GM12878 (cell line): ENCODE measurements around the gene ASB2. TPM values are rescaled to one million over a fixed set of nuclear protein-coding genes. Genes with fewer than 3 reads are reported as not detected.

Source experiments
- CBFB ChIP-seq: IDR thresholded peaks from 2 replicates; pipeline ENCODE4 v1.6.1; 2016; ENCODE audit warnings: antibody characterized with exemption, low read depth
- CEBPZ ChIP-seq: fragments of 150-350 bp; IDR thresholded peaks from 2 replicates; pipeline ENCODE4 v1.6.1; 2016; ENCODE audit warnings: low read depth, low read length
- ESRRA ChIP-seq: IDR thresholded peaks from 2 replicates; pipeline ENCODE4 v1.6.1; 2012; ENCODE audit warnings: mild to moderate bottlenecking, low read length, improper control_type of control experiment
- EZH2 ChIP-seq: IDR thresholded peaks from 2 replicates; pipeline ENCODE4 v1.6.1; 2012; ENCODE audit warnings: low read depth, mild to moderate bottlenecking, control low read depth, inconsistent platforms, low read length, borderline replicate concordance; ENCODE audit not compliant: control insufficient read depth
- HCFC1 ChIP-seq: fragments of 150-350 bp; IDR thresholded peaks from 2 replicates; pipeline ENCODE4 v1.6.1; 2014; ENCODE audit warnings: low read length
- HDAC2 ChIP-seq: fragments of 200-600 bp; sonication (generic); IDR thresholded peaks from 2 replicates; pipeline ENCODE4 v1.6.1; 2017
- MTA2 ChIP-seq: fragments of 450-650 bp; IDR thresholded peaks from 2 replicates; pipeline ENCODE4 v1.6.1; 2016; ENCODE audit warnings: low read depth, mild to moderate bottlenecking, moderate library complexity
- NBN ChIP-seq: fragments of 450-650 bp; IDR thresholded peaks from 2 replicates; pipeline ENCODE4 v1.6.1; 2016
- NR2C2 ChIP-seq: IDR thresholded peaks from 2 replicates; pipeline ENCODE4 v1.6.1; 2011; ENCODE audit warnings: borderline replicate concordance, low read depth; ENCODE audit not compliant: control insufficient read depth, insufficient read length
- PRDM15 ChIP-seq: fragments of 450-650 bp; formaldehyde crosslinking; IDR thresholded peaks from 2 replicates; pipeline ENCODE4 v1.4.0; 2020; ENCODE audit warnings: mild to moderate bottlenecking, moderate library complexity
- RBBP5 ChIP-seq: fragments of 200-600 bp; sonication (generic); conservative IDR thresholded peaks from 2 replicates; pipeline ENCODE4 v1.6.1; 2016
- STAT1 ChIP-seq: fragments of 450-650 bp; conservative IDR thresholded peaks from 2 replicates; pipeline ENCODE4 v1.6.1; 2014; ENCODE audit warnings: antibody characterized with exemption, mild to moderate bottlenecking
- polyA plus RNA-seq, 11 experiments: library from polyadenylated mRNA; depleted of rRNA in 4 of 11; unstranded in 6 of 11; stranded (reverse) in 5 of 11; fragments of >200 nt; fragmentation: Nextera tagmentation in 4 of 11; fragmentation: Illumina TruSeq in 1 of 11; extraction: Ambion mirVana in 4 of 11; extraction: Trizol in 1 of 11; gene quantifications; 1 replicate in 1 of 11; 2 replicates in 10 of 11; pipeline versions ENCODE4 v1.2.1 to v1.2.3, GENCODE V29; 2011 to 2016; ENCODE audit warnings: inconsistent platforms in 2 of 11, missing spikeins in 2 of 11, low read depth in 1 of 11
- total RNA-seq, 4 experiments: library from RNA; depleted of rRNA in 3 of 4; stranded (reverse); fragments of >200 nt in 3 of 4; fragmentation: Illumina TruSeq in 1 of 4; extraction: Trizol in 1 of 4; gene quantifications; 2 replicates each; pipeline versions ENCODE4 v1.2.1 to v1.2.3, GENCODE V29; 2013 to 2021
- TF ChIP-seq, protein P1 (sequence below): IDR thresholded peaks from 2 replicates; pipeline ENCODE4 v1.6.1; 2011; ENCODE audit warnings: low read depth, low read length, improper control_type of control experiment, borderline replicate concordance

ASB2 gene
- total and polyA plus RNA-seq, 10 of the 15 experiments (the other 5 are each of a cell fraction or from before 2014, with no cell fraction given): 3.0 to 54.8 (median 33.5) TPM

GRCh38 chr14:93902619-93903307 lies 73.6 kb downstream of the ASB2 start (continued):
- TF ChIP-seq PRDM15: no peak
- TF ChIP-seq ESRRA: no peak
- TF ChIP-seq NR2C2: no peak
- TF ChIP-seq MTA2: no peak
- TF ChIP-seq STAT1: no peak
- TF ChIP-seq HCFC1: no peak
- TF ChIP-seq CEBPZ: no peak
- no peak for TF ChIP-seq RBBP5
- TF ChIP-seq CBFB: no peak
- no peak for TF ChIP-seq HDAC2
- no peak for TF ChIP-seq NBN
- TF ChIP-seq, protein P1, sequence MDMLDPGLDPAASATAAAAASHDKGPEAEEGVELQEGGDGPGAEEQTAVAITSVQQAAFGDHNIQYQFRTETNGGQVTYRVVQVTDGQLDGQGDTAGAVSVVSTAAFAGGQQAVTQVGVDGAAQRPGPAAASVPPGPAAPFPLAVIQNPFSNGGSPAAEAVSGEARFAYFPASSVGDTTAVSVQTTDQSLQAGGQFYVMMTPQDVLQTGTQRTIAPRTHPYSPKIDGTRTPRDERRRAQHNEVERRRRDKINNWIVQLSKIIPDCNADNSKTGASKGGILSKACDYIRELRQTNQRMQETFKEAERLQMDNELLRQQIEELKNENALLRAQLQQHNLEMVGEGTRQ: no peak
- TF ChIP-seq EZH2: no peak
